ENCODE measurements around the gene RNASEL. TPM values are rescaled to one million over a fixed set of nuclear protein-coding genes. Genes with fewer than 3 reads are reported as not detected.

RNASEL gene
- total and polyA plus RNA-seq, 2 experiments from 2014 or later = 0.37 to 0.94 TPM

DNA sequence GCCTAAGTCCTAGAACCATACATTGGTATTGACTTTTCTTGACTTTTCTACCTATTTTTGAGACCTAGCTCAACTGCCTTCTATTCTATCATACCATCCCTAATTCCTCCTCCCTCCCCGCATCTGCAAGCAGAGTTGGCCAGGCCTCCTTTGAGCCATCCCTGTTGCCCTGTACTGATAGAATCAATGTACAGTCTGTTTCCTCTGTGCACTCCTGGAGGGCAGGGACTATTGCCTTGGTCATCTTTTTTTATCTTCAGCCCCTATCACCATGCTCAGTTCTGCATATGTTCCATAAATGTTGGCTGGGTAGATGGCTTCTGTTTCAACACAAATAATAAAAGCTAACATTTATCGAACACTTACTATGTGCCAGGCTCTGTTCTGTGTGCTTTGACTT is 19.2 kb upstream of the RNASEL start:
- Histone ChIP-seq H2AFZ (no peak overlapping the region), H4K20me1 (replicated peaks; ENCODE audit: insufficient read depth) (no peaks in the 10 kb centered on the region), H3F3A (replicated peaks; ENCODE audit: low read depth) (no peaks in the 10 kb centered on the region), H3K36me3 (ENCODE audit: insufficient read depth) (no peaks in the 10 kb centered on the region), H3K27ac (ENCODE audit: low read depth) (no peak overlapping the region), H3K4me2 (no peak overlapping the region), H3K4me3 (no peak overlapping the region), H3K79me2 (replicated peaks; ENCODE audit: insufficient read depth) (peaks cover 7% of the 10 kb centered on the region), H3K9me2 (ENCODE audit: insufficient read depth) (no peaks in the 10 kb centered on the region), H3K27me3 (ENCODE audit: insufficient read depth) (peaks cover 46% of the 10 kb centered on the region), H3K4me1 (ENCODE audit: insufficient read depth) (peaks cover 36% of the 10 kb centered on the region)
- no peaks in the 10 kb centered on the region for H3K9me3 Mint-ChIP-seq
- TF ChIP-seq ZNF331 (CRISPR knock-in tag; IDR thresholded peaks at IDR 0.05; ENCODE audit: low read depth) (no peak), NANOG (IDR thresholded peaks at IDR 0.05; ENCODE audit: borderline replicate concordance) (no peak), EZH2 (IDR thresholded peaks at IDR 0.05; ENCODE audit: low read depth, unreplicated experiment) (no peak), ZNF114 (CRISPR knock-in tag; IDR thresholded peaks at IDR 0.05) (no peak), CREB1 (CRISPR knock-in tag; IDR thresholded peaks at IDR 0.05; ENCODE audit: low read depth) (no peak), CTCF (conservative IDR thresholded peaks at IDR 0.05; ENCODE audit: low read depth in 2 of 2) (no peak)
- TF ChIP-seq, protein P1, sequence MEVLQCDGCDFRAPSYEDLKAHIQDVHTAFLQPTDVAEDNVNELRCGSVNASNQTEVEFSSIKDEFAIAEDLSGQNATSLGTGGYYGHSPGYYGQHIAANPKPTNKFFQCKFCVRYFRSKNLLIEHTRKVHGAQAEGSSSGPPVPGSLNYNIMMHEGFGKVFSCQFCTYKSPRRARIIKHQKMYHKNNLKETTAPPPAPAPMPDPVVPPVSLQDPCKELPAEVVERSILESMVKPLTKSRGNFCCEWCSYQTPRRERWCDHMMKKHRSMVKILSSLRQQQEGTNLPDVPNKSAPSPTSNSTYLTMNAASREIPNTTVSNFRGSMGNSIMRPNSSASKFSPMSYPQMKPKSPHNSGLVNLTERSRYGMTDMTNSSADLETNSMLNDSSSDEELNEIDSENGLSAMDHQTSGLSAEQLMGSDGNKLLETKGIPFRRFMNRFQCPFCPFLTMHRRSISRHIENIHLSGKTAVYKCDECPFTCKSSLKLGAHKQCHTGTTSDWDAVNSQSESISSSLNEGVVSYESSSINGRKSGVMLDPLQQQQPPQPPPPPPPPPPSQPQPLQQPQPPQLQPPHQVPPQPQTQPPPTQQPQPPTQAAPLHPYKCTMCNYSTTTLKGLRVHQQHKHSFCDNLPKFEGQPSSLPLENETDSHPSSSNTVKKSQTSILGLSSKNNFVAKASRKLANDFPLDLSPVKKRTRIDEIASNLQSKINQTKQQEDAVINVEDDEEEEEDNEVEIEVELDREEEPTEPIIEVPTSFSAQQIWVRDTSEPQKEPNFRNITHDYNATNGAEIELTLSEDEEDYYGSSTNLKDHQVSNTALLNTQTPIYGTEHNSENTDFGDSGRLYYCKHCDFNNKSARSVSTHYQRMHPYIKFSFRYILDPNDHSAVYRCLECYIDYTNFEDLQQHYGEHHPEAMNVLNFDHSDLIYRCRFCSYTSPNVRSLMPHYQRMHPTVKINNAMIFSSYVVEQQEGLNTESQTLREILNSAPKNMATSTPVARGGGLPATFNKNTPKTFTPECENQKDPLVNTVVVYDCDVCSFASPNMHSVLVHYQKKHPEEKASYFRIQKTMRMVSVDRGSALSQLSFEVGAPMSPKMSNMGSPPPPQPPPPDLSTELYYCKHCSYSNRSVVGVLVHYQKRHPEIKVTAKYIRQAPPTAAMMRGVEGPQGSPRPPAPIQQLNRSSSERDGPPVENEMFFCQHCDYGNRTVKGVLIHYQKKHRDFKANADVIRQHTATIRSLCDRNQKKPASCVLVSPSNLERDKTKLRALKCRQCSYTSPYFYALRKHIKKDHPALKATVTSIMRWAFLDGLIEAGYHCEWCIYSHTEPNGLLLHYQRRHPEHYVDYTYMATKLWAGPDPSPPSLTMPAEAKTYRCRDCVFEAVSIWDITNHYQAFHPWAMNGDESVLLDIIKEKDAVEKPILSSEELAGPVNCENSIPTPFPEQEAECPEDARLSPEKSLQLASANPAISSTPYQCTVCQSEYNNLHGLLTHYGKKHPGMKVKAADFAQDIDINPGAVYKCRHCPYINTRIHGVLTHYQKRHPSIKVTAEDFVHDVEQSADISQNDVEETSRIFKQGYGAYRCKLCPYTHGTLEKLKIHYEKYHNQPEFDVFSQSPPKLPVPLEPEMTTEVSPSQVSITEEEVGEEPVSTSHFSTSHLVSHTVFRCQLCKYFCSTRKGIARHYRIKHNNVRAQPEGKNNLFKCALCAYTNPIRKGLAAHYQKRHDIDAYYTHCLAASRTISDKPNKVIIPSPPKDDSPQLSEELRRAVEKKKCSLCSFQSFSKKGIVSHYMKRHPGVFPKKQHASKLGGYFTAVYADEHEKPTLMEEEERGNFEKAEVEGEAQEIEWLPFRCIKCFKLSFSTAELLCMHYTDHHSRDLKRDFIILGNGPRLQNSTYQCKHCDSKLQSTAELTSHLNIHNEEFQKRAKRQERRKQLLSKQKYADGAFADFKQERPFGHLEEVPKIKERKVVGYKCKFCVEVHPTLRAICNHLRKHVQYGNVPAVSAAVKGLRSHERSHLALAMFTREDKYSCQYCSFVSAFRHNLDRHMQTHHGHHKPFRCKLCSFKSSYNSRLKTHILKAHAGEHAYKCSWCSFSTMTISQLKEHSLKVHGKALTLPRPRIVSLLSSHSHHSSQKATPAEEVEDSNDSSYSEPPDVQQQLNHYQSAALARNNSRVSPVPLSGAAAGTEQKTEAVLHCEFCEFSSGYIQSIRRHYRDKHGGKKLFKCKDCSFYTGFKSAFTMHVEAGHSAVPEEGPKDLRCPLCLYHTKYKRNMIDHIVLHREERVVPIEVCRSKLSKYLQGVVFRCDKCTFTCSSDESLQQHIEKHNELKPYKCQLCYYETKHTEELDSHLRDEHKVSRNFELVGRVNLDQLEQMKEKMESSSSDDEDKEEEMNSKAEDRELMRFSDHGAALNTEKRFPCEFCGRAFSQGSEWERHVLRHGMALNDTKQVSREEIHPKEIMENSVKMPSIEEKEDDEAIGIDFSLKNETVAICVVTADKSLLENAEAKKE (CRISPR knock-in tag; IDR thresholded peaks at IDR 0.05) = no peak
- peaks cover 31% of the 10 kb centered on the region for H3K4me1 Mint-ChIP-seq
- no peak for ATAC-seq
- no peak overlapping the region for H3K27ac Mint-ChIP-seq
- H3K4me3 Mint-ChIP-seq = no peak overlapping the region
- peaks cover 36% of the 10 kb centered on the region for H3K27me3 Mint-ChIP-seq (ENCODE audit: insufficient read depth, low read depth, poor library complexity)
- no peak for DNase-seq (ENCODE audit: low spot score)
- peaks cover 4% of the 10 kb centered on the region; the same call in 1 of the 3 replicates for H3K36me3 Mint-ChIP-seq (ENCODE audit: low read depth)

Data from GM23338 (cell line).